HG02885 (cell line): Measurements from ENCODE around the gene SRSF12.

ENCODE experiments used
- ATAC-seq: cut with Tn5 transposase; IDR thresholded peaks from one replicate; pipeline ENCODE4 v1.9.1; 2021; ENCODE audit warnings: mild to moderate bottlenecking; ENCODE audit not compliant: unreplicated experiment, poor library complexity

Gene SRSF12

DNA sequence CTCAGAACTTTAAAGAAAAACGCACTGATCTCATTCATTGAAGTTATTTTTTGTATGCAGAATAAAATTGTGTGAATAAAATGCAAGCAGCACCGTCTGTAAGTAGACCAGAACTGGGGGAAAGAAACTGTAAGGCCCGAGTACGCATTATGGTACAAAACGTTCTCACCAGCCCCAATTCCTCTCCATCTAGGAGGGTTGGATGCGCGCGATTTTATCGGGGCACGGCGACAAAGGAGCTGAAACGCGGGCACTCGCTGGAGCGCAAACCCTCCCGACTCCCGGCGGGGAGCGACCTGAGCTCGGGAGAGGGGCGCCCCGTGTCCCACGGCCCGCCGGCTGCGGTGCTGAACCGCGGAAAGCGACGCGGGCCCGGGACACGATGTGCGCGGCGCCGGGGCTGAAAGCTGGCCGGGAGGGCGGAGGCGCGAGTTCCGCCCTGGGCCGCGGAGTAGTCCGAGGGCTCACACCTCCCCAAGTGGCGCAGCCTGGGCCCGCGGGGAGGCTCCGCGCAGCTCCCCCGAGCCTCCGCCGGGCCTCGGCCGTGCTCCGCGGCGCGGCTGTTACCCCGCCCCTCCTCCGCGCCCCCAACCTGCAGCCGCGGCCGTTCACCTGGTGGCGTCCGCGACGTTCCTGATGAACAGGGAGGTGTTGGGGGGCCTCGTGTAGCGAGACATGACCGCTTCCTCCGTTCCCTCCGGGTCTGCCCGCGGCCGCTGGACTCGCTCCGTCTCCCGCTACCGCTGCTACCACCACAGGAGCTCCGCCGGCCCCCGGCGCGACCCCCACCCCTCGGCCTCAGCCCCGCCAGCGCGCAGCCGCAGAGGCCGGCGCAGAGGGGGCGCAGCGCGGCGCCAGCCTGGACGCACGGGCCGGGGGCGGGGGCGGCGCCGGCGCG lies at the start of gene SRSF12:
SRSF12 (minus strand) TSS at position 861 of the 898 bp plus-strand sequence; CDS start at position 677, 184 bp downstream.
- peak; percentile 88 for ATAC-seq

DNA sequence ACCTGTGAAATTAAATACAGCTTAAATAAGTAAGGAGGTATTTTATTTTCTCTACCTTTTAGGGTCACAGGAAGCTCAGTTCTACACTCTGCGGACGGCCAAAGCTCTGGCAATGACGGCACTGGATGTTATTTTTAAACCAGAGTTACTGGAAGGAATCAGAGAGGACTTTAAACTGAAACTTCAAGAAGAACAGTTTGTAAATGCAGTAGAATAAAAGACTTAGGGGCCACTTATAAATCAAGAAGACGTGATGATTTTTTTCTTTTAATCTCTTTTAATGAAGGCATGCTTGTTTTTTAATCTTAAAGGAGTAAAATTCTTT lies 44.1 kb upstream of the SRSF12 start:
- ATAC-seq: no peak

DNA sequence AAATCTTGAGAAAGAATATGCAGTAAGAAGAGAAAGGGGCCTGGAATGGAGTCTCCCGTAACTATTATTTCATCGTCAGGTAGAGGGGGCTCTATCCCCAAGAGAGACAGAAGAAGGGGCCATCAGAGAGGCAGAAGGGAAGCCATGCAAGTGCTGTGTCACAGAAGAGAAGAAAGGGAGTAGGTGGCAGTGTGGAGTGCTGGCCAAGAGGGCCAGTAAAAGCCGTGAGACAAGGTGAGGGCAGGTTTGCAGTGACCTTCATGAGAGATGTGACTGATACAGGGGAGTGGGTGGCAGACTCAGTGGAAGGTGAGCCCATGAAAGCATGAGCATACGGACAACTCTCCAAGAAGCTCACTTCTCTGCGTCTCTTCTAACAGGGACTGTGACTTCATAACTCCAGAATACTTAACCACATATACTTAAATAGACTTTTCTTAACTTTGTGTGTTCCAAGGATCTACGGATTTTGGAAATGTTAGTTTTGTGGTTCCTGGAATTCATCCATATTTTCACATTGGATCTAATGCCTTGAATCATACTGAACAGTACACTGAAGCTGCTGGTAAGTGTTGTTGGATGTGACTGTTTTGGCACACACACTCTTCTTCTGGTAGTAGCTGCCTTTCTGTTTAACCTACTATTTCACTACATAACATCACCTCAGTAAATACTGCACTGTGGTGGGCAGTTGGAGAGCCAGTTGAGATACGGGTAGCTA lies 43.6 kb upstream of the SRSF12 start:
- no peak for ATAC-seq

DNA sequence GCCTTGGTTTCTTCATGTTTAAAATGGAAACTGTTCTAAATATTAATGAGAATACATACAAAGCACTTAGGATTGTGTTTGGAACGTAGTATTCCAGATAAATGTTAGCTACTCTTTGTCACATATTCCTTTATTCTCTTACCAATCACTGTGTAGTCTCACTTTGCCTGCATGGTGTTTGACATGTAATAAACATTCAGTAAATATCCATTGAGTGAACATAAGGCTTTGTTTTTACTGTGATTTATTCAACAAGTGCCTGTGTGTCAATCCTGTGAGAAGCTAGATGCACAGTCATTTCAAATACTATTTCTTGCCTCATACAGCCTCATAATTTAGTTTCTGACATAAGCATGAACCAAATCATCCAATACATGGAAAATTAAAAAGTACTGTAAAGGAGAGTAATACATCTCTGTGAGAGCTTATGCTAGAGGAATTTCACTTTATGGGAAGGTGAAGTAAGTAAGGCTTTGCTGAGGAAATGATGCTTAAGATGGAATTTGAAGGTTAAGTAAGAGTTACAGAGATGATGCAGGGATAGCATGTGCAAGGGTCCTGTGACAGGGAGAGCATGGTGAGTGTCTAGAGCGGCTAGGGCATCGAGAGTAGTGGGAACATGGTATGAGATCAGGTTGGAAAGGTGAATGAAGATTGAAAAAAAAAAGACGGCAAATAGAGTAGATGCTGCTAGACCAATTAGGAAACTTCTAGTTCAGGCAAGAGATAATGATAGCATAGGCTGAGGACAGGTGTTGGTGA lies 42.6 kb upstream of the SRSF12 start:
- ATAC-seq: no peak

DNA sequence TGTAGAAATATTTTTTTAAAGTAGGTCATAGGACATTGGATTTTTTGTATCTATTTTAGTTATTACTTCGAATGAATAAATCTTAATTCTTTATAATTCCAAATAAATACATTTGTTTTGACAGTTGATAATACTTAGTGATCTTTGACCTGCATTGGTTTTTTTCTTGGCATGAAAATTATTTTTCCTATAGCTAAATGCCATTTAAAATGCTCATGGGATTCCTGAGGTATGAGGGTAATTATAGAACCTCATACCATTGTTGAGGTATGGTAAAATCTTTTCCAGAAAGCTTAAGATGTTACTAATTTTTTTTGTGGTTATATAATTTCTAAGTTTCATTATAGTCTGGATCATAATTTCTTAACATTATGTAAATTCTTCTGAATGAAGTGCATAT lies 36.3 kb upstream of the SRSF12 start:
- no peak for ATAC-seq

DNA sequence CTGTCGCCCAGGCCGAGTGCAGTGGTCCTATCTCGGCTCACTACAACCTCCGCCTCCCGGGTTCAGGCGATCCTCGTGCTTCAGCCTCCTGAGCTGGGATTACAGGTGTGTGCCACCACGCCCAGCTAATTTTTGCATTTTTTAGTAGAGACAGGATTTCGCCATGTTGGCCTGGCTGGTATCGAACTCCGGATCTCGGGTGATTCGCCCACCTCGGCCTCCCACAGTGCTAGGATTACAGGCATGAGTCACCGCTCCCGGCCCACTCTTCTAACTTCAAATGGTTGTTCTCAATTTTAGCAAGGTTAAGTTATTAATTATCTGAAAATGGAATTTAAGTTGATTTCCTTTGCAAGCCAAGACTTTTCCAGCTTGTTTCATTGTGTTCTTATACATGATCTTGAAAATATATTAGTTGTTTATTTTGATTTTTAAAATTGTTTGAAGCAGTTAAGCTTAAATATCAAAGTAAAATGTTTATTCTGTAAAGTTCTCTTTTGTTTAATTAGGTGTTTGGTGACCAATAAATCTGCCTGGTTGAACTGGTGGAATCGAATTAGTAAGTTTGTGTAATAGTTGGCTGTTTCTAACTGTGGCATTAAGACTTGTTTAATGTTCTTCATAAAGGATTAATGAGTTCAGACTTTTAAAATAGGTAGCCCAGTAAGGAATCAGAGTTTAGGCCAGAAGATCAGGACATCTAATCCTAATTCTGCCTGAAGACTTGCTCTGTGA lies 30.3 kb upstream of the SRSF12 start:
- ATAC-seq: no peak

DNA sequence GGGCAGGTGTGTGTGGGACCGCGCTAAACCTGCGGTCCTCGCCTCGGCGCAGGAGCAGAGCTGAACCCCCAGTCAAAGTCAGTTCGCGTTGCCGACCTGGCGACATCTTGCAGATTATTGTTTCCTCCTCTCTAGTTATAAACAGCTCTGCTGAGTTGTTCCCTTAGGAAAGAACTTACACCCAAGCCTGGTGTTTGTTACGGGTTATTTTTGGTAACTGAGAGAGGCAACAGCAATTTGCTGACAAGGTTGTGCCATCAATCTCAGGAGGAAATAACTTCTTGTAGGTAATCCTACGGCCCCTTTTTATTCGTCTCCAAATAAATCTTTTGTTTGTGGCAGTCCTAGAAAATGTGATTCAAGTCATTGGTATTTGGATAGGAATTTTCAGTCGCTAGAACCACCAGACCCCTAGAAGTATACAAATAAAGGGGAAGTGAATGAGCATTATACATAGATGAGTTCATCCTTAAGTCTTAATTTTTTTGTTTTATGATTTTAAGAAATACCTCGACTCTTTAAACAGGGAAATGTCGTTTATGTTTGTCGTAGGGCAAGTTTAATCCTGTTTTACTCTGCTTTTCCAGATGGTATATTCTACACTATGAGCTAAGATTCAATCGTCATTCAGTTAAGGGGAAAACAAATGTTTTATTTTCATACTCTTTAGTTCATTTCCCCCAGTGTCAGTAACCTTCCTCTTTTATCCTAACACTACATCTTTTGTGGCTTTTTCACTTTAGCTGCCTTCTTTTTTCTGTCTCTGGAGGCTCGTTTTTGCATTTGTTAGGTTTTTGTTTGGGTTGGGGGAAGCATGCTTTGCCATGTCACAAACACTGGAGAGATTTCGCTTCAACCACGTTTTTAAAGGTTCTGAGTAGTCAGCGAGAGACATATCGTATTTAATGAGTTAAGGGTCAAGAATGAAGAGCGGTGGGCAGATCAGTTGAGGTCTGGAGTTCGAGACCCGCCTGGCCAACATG lies 29.1 kb upstream of the SRSF12 start:
- ATAC-seq: no peak

DNA sequence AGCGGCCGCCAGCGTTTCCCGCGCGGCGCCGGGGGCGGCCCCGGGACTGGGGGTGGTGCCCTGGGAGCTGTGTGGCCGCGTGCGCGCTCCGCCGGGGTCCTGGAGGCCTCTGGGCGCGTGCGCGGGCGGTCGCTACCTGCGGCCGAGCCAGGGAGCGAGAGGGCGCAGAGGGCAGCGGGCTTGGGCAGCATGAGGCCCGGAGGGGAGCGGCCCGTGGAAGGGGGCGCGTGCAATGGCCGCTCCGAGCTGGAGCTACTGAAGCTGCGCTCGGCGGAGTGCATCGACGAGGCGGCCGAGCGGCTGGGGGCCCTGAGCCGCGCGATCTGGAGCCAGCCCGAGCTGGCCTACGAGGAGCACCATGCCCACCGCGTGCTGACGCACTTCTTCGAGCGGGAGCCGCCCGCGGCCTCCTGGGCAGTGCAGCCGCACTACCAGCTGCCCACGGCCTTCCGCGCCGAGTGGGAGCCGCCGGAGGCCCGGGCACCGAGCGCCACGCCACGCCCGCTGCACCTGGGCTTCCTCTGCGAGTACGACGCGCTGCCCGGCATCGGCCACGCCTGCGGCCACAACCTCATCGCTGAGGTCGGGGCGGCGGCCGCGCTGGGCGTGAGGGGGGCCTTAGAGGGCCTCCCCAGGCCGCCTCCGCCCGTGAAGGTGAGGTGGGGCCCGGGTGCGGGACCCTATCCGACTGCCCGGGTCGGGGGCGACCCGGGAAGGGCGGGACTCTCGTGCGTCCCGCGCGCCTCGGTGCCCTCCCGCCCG lies 28.3 kb upstream of the SRSF12 start, which contains the start of gene PM20D2:
PM20D2 (plus strand) TSS at position 100 of the 762 bp plus-strand sequence; CDS start at position 190, 90 bp downstream.
- peak; percentile 72 for ATAC-seq

GRCh38 chr6:89145091-89145955 lies 27.5 kb upstream of the SRSF12 start:
- peak; percentile 65 for ATAC-seq

DNA sequence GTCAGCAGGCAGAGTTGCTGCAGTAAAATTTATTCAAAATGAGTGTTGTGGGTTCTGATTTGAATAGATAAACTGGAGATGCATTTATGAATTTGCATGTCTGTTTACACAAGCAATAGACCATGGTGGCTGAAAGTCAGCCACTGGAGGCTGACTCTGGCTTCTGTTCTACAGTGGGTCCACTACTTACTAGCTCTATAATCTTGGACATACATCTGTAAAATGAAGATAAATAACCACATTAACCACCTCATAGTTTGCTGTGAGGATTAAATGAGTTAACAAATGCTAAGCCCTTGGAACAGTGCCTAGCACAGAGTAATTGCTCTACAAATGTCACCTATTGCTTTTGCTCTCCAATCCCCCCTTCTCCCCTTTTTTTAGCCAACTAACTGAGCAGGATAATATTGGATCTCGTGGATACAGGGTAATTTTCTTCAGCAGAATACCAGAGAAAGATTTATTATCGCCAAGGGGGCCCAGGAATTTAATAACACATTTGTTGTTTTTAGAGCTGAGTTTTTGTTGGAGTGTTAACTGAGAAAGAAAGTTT lies 26.6 kb upstream of the SRSF12 start:
- peak; percentile 49 for ATAC-seq

GRCh38 chr6:89140347-89141156 lies 22.7 kb upstream of the SRSF12 start:
- ATAC-seq: no peak

GRCh38 chr6:89139509-89140346 lies 21.9 kb upstream of the SRSF12 start:
- ATAC-seq: no peak

GRCh38 chr6:89138173-89138572 lies 20.3 kb upstream of the SRSF12 start:
- no peak for ATAC-seq

- ATAC-seq: no peak
These were observed 16.9 kb upstream of the SRSF12 start for GRCh38 chr6:89134723-89135122.

GRCh38 chr6:89133981-89134380 lies 16.1 kb upstream of the SRSF12 start:
- ATAC-seq: no peak
